Thyroid gland (tissue), 4 donors: ENCODE data around the gene MTIF2.

Experiments used
- CTCF ChIP-seq, 6 experiments: fragments of 200-600 bp in 3 of 6; fragments of 450-650 bp in 3 of 6; sonication (generic) in 3 of 6; IDR thresholded peaks; one replicate each; pipeline ENCODE4 v1.5.1; 2016 to 2019; ENCODE audit warnings: antibody characterized with exemption in 6 of 6, mild to moderate bottlenecking in 2 of 6, inconsistent platforms in 1 of 6, moderate library complexity in 1 of 6
- POLR2A ChIP-seq, 2 donors: fragments of 450-650 bp; IDR thresholded peaks; one replicate each; pipeline ENCODE4 v1.6.1; 2017; ENCODE audit warnings: antibody characterized with exemption in 2 of 2, mild to moderate bottlenecking in 2 of 2, moderate library complexity in 1 of 2

- TF ChIP-seq CTCF (IDR thresholded peaks at IDR 0.05): no peak
- no peak for TF ChIP-seq POLR2A (IDR thresholded peaks at IDR 0.05)
Measured at GRCh38 chr2:55233658-55233940, 35.4 kb downstream of the MTIF2 start.
